Neural cell (in vitro differentiated cells): Measurements from ENCODE around the gene VSTM2B. TPM values are rescaled to one million over a fixed set of nuclear protein-coding genes. Genes with fewer than 3 reads are reported as not detected.

Experiments
- H2AFZ ChIP-seq: fragments of 200-600, 300-800 bp; sonication (generic), shearing (Covaris generic); 2 replicates; pipeline ENCODE4 v1.6.0; 2014; ENCODE audit warnings: low read depth, mild to moderate bottlenecking, antibody characterized with exemption, low read length, moderate library complexity
- H3F3A ChIP-seq: fragments of 200-600 bp; shearing (Covaris generic); 2 replicates; pipeline ENCODE4 v1.6.1; 2016; ENCODE audit warnings: mild to moderate bottlenecking, moderate library complexity, mixed read lengths, antibody characterized with exemption, low read length; ENCODE audit not compliant: insufficient read depth, poor library complexity, severe bottlenecking
- H3K27ac ChIP-seq: fragments of 200-600, 300-800 bp; sonication (generic), shearing (Covaris generic); 2 replicates; pipeline ENCODE4 v1.5.1; 2014; ENCODE audit warnings: mild to moderate bottlenecking, low read length, moderate library complexity
- H3K27me3 ChIP-seq: fragments of 300-800, 200-600 bp; sonication (generic), shearing (Covaris generic); 2 replicates; pipeline ENCODE4 v1.6.0; 2014; ENCODE audit warnings: mild to moderate bottlenecking, low read depth, low read length, moderate library complexity; ENCODE audit not compliant: insufficient read depth
- H3K36me3 ChIP-seq: fragments of 300-800, 200-600 bp; sonication (generic), shearing (Covaris generic); 2 replicates; pipeline ENCODE4 v1.5.1; 2014; ENCODE audit warnings: mild to moderate bottlenecking, antibody characterized with exemption, low read length, moderate library complexity; ENCODE audit not compliant: insufficient read depth
- H3K4me2 ChIP-seq: fragments of 300-800, 200-600 bp; sonication (generic), shearing (Covaris generic); 2 replicates; pipeline ENCODE4 v1.6.0; 2014; ENCODE audit warnings: mild to moderate bottlenecking, low read length
- H3K4me3 ChIP-seq: fragments of 300-800, 200-600 bp; sonication (generic), shearing (Covaris generic); 2 replicates; pipeline ENCODE4 v1.5.1; 2014; ENCODE audit warnings: mild to moderate bottlenecking, low read length, moderate library complexity
- H3K79me2 ChIP-seq: fragments of 200-600 bp; shearing (Covaris generic); replicated peaks from 2 replicates; pipeline ENCODE4 v1.6.0; 2014; ENCODE audit warnings: mild to moderate bottlenecking, low read length, moderate library complexity; ENCODE audit not compliant: insufficient read depth
- H3K9ac ChIP-seq: fragments of 300-800, 200-600 bp; sonication (generic), shearing (Covaris generic); 2 replicates; pipeline ENCODE4 v1.6.1; 2016; ENCODE audit warnings: mild to moderate bottlenecking, low read length, mixed read lengths
- H3K9me2 ChIP-seq: fragments of 200-600 bp; shearing (Covaris generic); 2 replicates; pipeline ENCODE4 v1.6.1; 2016; ENCODE audit warnings: mild to moderate bottlenecking, low read length, mixed read lengths; ENCODE audit not compliant: insufficient read depth
- H3K9me3 ChIP-seq: fragments of 200-600, 300-800 bp; sonication (generic), shearing (Covaris generic); 2 replicates; pipeline ENCODE4 v1.6.1; 2016; ENCODE audit warnings: mild to moderate bottlenecking, mixed run types, low read length, moderate library complexity, mixed read lengths
- H4K20me1 ChIP-seq: fragments of 200-600 bp; shearing (Covaris generic); 2 replicates; pipeline ENCODE4 v1.6.1; 2016; ENCODE audit warnings: mild to moderate bottlenecking, mixed run types; ENCODE audit not compliant: insufficient read depth
- CTCF ChIP-seq: fragments of 450-650 bp; IDR thresholded peaks from 2 replicates; pipeline ENCODE4 v1.5.1; 2014; ENCODE audit warnings: antibody characterized with exemption, mild to moderate bottlenecking, moderate library complexity; ENCODE audit not compliant: poor library complexity, severe bottlenecking
- EP300 ChIP-seq: fragments of 450-650 bp; conservative IDR thresholded peaks from 2 replicates; pipeline ENCODE4 v1.6.1; 2014; ENCODE audit warnings: antibody characterized with exemption, mild to moderate bottlenecking, moderate library complexity; ENCODE audit not compliant: poor library complexity, severe bottlenecking
- EZH2 ChIP-seq: fragments of 200-600, 300-800 bp; shearing (Covaris generic), sonication (generic); IDR thresholded peaks from 2 replicates; pipeline ENCODE4 v1.6.1; 2014; ENCODE audit warnings: antibody characterized with exemption, low read length, borderline replicate concordance, mild to moderate bottlenecking; ENCODE audit not compliant: insufficient read depth, poor library complexity, severe bottlenecking
- MXI1 ChIP-seq: fragments of 450-650 bp; conservative IDR thresholded peaks from 2 replicates; pipeline ENCODE4 v1.6.1; 2014; ENCODE audit warnings: antibody characterized with exemption, mild to moderate bottlenecking; ENCODE audit not compliant: poor library complexity, severe bottlenecking
- POLR2AphosphoS5 ChIP-seq: IDR thresholded peaks from 2 replicates; pipeline ENCODE4 v1.6.1; 2012
- RAD21 ChIP-seq: fragments of 450-650 bp; conservative IDR thresholded peaks from 2 replicates; pipeline ENCODE4 v1.6.1; 2014; ENCODE audit warnings: antibody characterized with exemption, mild to moderate bottlenecking, moderate library complexity
- SMC3 ChIP-seq: fragments of 450-650 bp; conservative IDR thresholded peaks from 2 replicates; pipeline ENCODE4 v1.6.1; 2014; ENCODE audit warnings: antibody characterized with exemption, mild to moderate bottlenecking, moderate library complexity; ENCODE audit not compliant: poor library complexity
- TAF1 ChIP-seq: IDR thresholded peaks from 2 replicates; pipeline ENCODE4 v1.6.1; 2012; ENCODE audit warnings: low read depth
- polyA plus RNA-seq: library from polyadenylated mRNA; depleted of rRNA; stranded (reverse); fragments of >200 nt; gene quantifications from 2 replicates; pipeline ENCODE4 v1.2.3, GENCODE V29; 2014
- TF ChIP-seq, protein P1 (sequence below): IDR thresholded peaks from 2 replicates; pipeline ENCODE4 v1.6.1; 2012; ENCODE audit warnings: borderline replicate concordance

The VSTM2B gene
- polyA plus RNA-seq, 1 donor from 2014 or later = 24.4 TPM

DNA sequence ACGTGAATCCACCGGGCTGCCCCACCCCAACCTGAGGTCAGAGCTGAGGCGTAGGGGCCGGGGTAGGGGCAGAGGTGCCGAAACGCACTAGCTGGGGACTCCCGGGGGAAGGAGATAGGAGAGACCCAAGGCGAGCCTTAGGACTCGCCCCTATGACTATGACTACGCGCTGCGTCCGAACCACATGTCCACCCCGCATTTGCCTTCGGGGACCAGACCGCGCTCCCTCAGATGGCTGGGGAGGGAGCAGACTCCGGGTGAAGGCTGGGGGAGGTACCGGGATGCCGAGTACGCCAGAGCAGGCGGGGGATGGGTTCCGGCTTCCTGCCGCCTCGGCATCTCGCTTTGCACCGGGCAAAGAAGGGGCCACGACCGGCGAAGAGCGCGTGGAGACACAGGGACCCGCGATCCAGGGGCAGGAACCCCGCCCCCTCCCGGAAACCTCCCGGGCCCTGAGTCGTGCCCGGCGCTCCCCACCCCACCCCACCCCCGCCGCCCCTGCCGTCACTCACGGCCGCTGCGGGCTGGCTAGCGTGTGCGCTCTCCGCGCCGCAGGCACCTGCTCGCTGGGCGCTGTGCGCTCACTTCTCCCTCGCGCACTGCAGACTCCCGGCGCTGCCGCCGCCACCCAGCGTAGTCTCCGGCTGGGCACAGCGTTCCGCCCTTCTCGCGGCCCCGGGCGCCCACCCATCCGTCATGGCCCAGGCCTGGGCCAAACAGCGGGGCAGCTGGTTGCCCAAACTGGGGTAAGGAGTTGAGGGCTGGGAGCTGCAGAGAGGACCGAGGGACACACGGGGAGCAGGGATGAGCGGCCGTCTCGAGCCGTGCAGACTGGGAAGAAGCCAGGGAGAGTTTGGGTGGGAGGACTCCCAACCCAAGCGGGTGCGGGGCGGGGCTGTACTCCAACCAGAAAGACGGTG is 622 bp upstream of the VSTM2B start:
- H3K79me2 ChIP-seq = no peaks in the 10 kb centered on the region
- no peaks in the 10 kb centered on the region for H3K9me2 ChIP-seq
- H3K27me3 ChIP-seq = peaks cover 66% of the 10 kb centered on the region
- H4K20me1 ChIP-seq = no peaks in the 10 kb centered on the region
- peak overlapping the region; percentile 37 for H3K27ac ChIP-seq
- peak overlapping the region; percentile 74 for H3K9ac ChIP-seq
- H3K4me2 ChIP-seq = peak overlapping the region; percentile 98
- H3K36me3 ChIP-seq = no peaks in the 10 kb centered on the region
- no peaks in the 10 kb centered on the region for H3F3A ChIP-seq
- TF ChIP-seq EP300 (no peak), MXI1 (peak; percentile 4), CTCF (no peak), SMC3 (no peak)
- peaks cover 3% of the 10 kb centered on the region for H3K9me3 ChIP-seq
- no peak overlapping the region for H2AFZ ChIP-seq
- peak overlapping the region; percentile 83 for H3K4me3 ChIP-seq

GRCh38 chr19:29526730-29527499 is 1.1 kb downstream of the VSTM2B start:
- H3K4me2 ChIP-seq = peak overlapping the region; percentile 68
- H3K27ac ChIP-seq = peak overlapping the region; percentile 5
- H4K20me1 ChIP-seq = no peaks in the 10 kb centered on the region
- no peak overlapping the region for H2AFZ ChIP-seq
- H3K9ac ChIP-seq = peak overlapping the region; percentile 74
- H3K9me2 ChIP-seq = no peaks in the 10 kb centered on the region
- no peaks in the 10 kb centered on the region for H3F3A ChIP-seq
- H3K9me3 ChIP-seq = peaks cover 3% of the 10 kb centered on the region
- H3K4me3 ChIP-seq = peak overlapping the region; percentile 83
- TF ChIP-seq EZH2 (no peak), SMC3 (peak; percentile 67), EP300 (no peak), POLR2AphosphoS5 (no peak), MXI1 (peak; percentile 55), CTCF (peak; percentile 69), RAD21 (no peak), TAF1 (peak; percentile 36)
- TF ChIP-seq, protein P1, sequence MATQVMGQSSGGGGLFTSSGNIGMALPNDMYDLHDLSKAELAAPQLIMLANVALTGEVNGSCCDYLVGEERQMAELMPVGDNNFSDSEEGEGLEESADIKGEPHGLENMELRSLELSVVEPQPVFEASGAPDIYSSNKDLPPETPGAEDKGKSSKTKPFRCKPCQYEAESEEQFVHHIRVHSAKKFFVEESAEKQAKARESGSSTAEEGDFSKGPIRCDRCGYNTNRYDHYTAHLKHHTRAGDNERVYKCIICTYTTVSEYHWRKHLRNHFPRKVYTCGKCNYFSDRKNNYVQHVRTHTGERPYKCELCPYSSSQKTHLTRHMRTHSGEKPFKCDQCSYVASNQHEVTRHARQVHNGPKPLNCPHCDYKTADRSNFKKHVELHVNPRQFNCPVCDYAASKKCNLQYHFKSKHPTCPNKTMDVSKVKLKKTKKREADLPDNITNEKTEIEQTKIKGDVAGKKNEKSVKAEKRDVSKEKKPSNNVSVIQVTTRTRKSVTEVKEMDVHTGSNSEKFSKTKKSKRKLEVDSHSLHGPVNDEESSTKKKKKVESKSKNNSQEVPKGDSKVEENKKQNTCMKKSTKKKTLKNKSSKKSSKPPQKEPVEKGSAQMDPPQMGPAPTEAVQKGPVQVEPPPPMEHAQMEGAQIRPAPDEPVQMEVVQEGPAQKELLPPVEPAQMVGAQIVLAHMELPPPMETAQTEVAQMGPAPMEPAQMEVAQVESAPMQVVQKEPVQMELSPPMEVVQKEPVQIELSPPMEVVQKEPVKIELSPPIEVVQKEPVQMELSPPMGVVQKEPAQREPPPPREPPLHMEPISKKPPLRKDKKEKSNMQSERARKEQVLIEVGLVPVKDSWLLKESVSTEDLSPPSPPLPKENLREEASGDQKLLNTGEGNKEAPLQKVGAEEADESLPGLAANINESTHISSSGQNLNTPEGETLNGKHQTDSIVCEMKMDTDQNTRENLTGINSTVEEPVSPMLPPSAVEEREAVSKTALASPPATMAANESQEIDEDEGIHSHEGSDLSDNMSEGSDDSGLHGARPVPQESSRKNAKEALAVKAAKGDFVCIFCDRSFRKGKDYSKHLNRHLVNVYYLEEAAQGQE = no peak
- H3K27me3 ChIP-seq = peaks cover 73% of the 10 kb centered on the region
- H3K36me3 ChIP-seq = no peaks in the 10 kb centered on the region
- no peaks in the 10 kb centered on the region for H3K79me2 ChIP-seq
